ENCODE results near the gene HSP90AA1.

The HSP90AA1 gene

GRCh38 chr14:102121567-102121966 is 34.7 kb upstream of the HSP90AA1 start:
- no peak for TF ChIP-seq CEBPB (IDR thresholded peaks at IDR 0.05)
- no peak for TF ChIP-seq EP300 (IDR thresholded peaks at IDR 0.05; ENCODE audit: borderline replicate concordance)
- no peak for TF ChIP-seq TCF12 (IDR thresholded peaks at IDR 0.05; ENCODE audit: low read depth)
- TF ChIP-seq ZBTB7A (IDR thresholded peaks at IDR 0.05; ENCODE audit: low read depth): no peak
- TF ChIP-seq TAF1 (IDR thresholded peaks at IDR 0.05; ENCODE audit: low read depth): no peak
- no peak for TF ChIP-seq RAD21 (IDR thresholded peaks at IDR 0.05; ENCODE audit: low read depth)
- TF ChIP-seq USF1 (IDR thresholded peaks at IDR 0.05): no peak
- no peak for TF ChIP-seq YY1 (IDR thresholded peaks at IDR 0.05; ENCODE audit: low read depth)
- no peak for TF ChIP-seq TEAD4 (IDR thresholded peaks at IDR 0.05)
- no peak for TF ChIP-seq FOXM1 (IDR thresholded peaks at IDR 0.05; ENCODE audit: borderline replicate concordance, low read depth)
- TF ChIP-seq, protein P1, sequence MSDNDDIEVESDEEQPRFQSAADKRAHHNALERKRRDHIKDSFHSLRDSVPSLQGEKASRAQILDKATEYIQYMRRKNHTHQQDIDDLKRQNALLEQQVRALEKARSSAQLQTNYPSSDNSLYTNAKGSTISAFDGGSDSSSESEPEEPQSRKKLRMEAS (IDR thresholded peaks at IDR 0.05): no peak
- no peak for TF ChIP-seq NFIC (IDR thresholded peaks at IDR 0.05)
- TF ChIP-seq, protein P2, sequence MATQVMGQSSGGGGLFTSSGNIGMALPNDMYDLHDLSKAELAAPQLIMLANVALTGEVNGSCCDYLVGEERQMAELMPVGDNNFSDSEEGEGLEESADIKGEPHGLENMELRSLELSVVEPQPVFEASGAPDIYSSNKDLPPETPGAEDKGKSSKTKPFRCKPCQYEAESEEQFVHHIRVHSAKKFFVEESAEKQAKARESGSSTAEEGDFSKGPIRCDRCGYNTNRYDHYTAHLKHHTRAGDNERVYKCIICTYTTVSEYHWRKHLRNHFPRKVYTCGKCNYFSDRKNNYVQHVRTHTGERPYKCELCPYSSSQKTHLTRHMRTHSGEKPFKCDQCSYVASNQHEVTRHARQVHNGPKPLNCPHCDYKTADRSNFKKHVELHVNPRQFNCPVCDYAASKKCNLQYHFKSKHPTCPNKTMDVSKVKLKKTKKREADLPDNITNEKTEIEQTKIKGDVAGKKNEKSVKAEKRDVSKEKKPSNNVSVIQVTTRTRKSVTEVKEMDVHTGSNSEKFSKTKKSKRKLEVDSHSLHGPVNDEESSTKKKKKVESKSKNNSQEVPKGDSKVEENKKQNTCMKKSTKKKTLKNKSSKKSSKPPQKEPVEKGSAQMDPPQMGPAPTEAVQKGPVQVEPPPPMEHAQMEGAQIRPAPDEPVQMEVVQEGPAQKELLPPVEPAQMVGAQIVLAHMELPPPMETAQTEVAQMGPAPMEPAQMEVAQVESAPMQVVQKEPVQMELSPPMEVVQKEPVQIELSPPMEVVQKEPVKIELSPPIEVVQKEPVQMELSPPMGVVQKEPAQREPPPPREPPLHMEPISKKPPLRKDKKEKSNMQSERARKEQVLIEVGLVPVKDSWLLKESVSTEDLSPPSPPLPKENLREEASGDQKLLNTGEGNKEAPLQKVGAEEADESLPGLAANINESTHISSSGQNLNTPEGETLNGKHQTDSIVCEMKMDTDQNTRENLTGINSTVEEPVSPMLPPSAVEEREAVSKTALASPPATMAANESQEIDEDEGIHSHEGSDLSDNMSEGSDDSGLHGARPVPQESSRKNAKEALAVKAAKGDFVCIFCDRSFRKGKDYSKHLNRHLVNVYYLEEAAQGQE (IDR thresholded peaks at IDR 0.05; ENCODE audit: low read depth): no peak
- TF ChIP-seq CREB1 (IDR thresholded peaks at IDR 0.05; ENCODE audit: low read depth): no peak
- no peak for TF ChIP-seq EGR1 (IDR thresholded peaks at IDR 0.05)

DNA sequence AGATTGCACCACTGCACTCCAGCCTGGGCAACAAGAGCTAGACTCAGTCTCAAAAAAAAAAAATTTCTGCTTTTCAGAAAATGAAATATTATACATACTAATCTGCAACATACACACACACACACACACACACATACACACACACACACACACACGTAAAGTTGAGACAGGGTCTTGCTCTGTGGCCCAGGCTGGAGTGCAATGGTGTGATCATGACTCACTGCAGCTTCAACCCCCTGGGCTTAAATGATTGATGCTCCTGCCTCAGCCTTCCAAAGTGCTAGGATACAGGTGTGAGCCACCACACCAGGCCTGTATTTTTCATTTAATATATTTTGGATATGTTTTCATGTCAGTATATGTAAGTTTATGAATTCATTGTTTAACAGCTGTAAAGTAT is 34.0 kb upstream of the HSP90AA1 start:
- TF ChIP-seq RAD21 (IDR thresholded peaks at IDR 0.05; ENCODE audit: low read depth) (no peak), ZBTB7A (IDR thresholded peaks at IDR 0.05; ENCODE audit: low read depth) (no peak), TCF12 (IDR thresholded peaks at IDR 0.05; ENCODE audit: low read depth) (no peak), TEAD4 (IDR thresholded peaks at IDR 0.05) (no peak), FOXM1 (IDR thresholded peaks at IDR 0.05; ENCODE audit: borderline replicate concordance, low read depth) (no peak)
- TF ChIP-seq, protein P1 (IDR thresholded peaks at IDR 0.05): no peak
- TF ChIP-seq, protein P2 (IDR thresholded peaks at IDR 0.05; ENCODE audit: low read depth): no peak

GRCh38 chr14:102117852-102118251 is 31.0 kb upstream of the HSP90AA1 start:
- TF ChIP-seq ZBTB7A (IDR thresholded peaks at IDR 0.05; ENCODE audit: low read depth) (no peak), NFIC (IDR thresholded peaks at IDR 0.05) (no peak), EGR1 (IDR thresholded peaks at IDR 0.05) (no peak), CEBPB (IDR thresholded peaks at IDR 0.05) (no peak), TAF1 (IDR thresholded peaks at IDR 0.05; ENCODE audit: low read depth) (no peak), TCF12 (IDR thresholded peaks at IDR 0.05; ENCODE audit: low read depth) (no peak), FOXM1 (IDR thresholded peaks at IDR 0.05; ENCODE audit: borderline replicate concordance, low read depth) (no peak), CREB1 (IDR thresholded peaks at IDR 0.05; ENCODE audit: low read depth) (no peak), TEAD4 (IDR thresholded peaks at IDR 0.05) (no peak)
- TF ChIP-seq, protein P2 (IDR thresholded peaks at IDR 0.05; ENCODE audit: low read depth): no peak

DNA sequence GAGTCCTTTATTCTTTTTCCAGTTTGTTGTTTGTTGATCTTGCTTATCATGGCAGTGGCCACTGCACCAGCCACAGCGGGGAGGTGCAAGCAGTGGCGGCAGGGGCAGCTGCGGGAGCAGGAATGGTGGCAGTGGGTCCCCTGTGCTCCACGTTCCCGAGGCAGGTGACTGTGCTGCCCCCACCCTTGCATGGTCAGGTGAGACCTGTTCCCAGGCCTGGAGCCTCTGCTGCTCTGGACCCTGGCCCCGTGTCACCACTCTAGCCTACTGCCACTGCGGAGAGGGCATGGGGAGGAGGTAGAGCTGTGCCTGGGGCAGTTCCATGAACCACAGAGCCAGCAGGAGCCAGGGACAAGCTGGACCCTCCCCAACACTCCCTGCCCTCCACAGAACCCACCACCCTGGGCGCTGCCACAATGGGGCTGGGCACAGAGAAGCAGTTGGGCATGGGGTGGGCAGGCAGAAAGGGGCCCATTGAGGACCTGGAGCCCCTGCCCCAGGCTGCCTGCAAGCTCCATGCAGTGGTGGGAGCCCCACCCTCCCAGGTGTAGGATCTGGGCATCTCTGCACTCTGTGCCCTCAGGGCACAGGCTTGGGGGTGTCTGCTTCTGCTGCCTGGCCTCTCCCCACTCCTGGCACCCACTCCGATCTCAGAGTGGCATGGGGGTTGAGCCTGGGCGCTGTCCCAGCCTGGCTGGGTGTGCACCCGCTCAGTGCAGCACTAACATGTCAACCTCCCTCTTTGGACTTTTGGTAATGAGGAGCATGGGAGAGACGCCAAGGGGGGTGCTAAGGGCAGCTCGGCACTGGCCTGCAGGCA is 29.7 kb upstream of the HSP90AA1 start:
- TF ChIP-seq FOXM1 (IDR thresholded peaks at IDR 0.05; ENCODE audit: borderline replicate concordance, low read depth): no peak
- no peak for TF ChIP-seq EGR1 (IDR thresholded peaks at IDR 0.05)
- no peak for TF ChIP-seq TAF1 (IDR thresholded peaks at IDR 0.05; ENCODE audit: low read depth)
- TF ChIP-seq EP300 (IDR thresholded peaks at IDR 0.05; ENCODE audit: borderline replicate concordance): no peak
- TF ChIP-seq, protein P1 (IDR thresholded peaks at IDR 0.05): no peak
- no peak for TF ChIP-seq TCF12 (IDR thresholded peaks at IDR 0.05; ENCODE audit: low read depth)
- TF ChIP-seq, protein P2 (IDR thresholded peaks at IDR 0.05; ENCODE audit: low read depth): no peak
- no peak for TF ChIP-seq RAD21 (IDR thresholded peaks at IDR 0.05; ENCODE audit: low read depth)
- no peak for TF ChIP-seq CEBPB (IDR thresholded peaks at IDR 0.05)
- TF ChIP-seq USF1 (IDR thresholded peaks at IDR 0.05): no peak
- TF ChIP-seq TEAD4 (IDR thresholded peaks at IDR 0.05): no peak
- no peak for TF ChIP-seq NFIC (IDR thresholded peaks at IDR 0.05)
